ENCODE results near the gene SPCS3.
"Not testable (repeated sequence)": the region's sequence is repeated elsewhere in the genome, so short reads cannot be mapped to it uniquely, and the experiment has no call there.

The SPCS3 gene

GRCh38 chr4:176319704-176320339 is at the start of gene SPCS3:
Gene SPCS3 (plus strand): TSS chr4:176319966. CDS start chr4:176320077, 111 bp downstream.
- peak; percentile 95 for DNase-seq

DNA sequence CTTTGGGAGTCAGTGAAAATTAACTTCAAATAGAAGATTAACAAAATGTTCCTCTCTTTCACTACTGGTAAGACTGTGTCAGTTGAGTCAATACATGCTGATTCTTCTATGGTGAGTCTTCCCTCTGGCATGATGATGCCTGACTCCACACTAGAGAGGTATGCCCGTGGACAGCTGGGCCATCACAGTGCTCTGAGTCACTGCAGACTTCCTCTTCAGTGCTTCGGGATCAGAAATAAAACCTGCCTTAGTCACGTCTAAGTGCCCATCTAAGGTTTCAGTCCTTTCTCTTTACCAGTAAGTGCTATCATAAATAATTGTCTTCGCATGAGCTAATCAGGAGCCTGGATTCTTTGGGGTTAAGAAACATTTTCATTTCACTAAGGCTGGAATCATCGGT is 49.1 kb upstream of the SPCS3 start:
- no peak for DNase-seq

- DNase-seq: no peak
Observed at GRCh38 chr4:176271749-176272148, 48.0 kb upstream of the SPCS3 start.

GRCh38 chr4:176272799-176273198 is 47.0 kb upstream of the SPCS3 start:
- no peak for DNase-seq

- DNase-seq: no peak
Observed at GRCh38 chr4:176273736-176274135, 46.0 kb upstream of the SPCS3 start.

GRCh38 chr4:176274441-176274840 is 45.3 kb upstream of the SPCS3 start:
- DNase-seq: no peak

GRCh38 chr4:176276710-176277109 is 43.1 kb upstream of the SPCS3 start:
- no peak for DNase-seq

DNA sequence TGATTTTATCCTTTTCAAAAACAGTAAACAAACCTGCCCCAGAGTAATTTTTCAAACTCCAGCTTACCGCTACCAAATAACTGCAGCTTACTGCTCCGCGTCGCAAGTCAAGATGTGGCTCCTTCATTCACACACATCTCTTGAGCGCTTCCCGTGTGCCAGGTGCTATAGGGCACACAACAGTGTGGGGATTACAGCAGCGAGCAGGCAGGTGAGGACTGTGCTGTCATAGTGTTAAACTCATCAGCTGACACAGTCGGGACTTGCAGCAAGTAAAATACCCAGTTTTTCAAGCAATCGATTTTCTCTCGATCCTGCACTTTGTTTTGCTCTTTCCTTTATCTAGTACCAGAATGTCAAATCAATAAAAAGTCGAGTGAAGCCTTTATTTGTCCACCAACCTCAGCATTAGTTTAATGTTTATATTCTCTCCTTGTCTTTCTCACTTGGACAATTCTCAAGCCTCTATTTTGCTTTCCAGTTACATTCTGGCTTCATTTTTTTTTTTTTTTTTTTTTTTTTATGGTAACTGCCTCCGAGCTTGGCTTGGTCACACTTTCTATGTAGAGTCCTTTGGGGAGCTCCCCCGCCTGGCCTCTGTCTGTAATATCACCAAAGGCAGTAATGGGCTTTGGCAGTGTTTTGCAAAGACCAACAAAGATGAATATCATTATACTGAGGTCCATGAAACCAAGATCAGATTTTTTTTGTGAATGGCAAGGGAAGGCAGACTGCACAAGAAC is 42.4 kb upstream of the SPCS3 start:
- DNase-seq: peak; percentile 36

- not testable (repeated sequence) for DNase-seq
Observed at GRCh38 chr4:176279560-176279959, 40.2 kb upstream of the SPCS3 start.

DNA sequence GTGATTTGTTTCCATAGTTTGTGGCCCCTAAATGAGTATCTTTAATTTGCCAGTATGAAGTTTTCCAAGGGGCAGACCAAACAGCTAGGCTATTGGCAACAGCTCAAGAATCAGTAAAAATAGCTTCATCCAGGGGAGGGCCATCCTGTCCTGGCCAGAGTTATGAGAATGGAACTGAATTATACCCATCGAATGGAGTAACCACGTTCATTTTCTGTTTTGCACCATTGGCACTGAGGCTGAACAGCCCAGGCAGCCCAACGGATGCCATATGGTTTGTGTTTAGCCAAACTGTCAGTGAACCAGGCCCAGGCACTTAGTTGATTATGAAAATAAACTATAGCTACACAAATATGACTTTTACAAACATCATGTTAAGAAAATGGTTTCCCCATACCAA is 33.0 kb upstream of the SPCS3 start:
- no peak for DNase-seq

GRCh38 chr4:176287546-176287945 is 32.2 kb upstream of the SPCS3 start:
- no peak for DNase-seq

GRCh38 chr4:176288020-176288419 is 31.7 kb upstream of the SPCS3 start:
- no peak for DNase-seq

GRCh38 chr4:176289561-176289960 is 30.2 kb upstream of the SPCS3 start:
- DNase-seq: no peak

- DNase-seq: no peak
Observed at GRCh38 chr4:176290520-176290919, 29.2 kb upstream of the SPCS3 start.

DNA sequence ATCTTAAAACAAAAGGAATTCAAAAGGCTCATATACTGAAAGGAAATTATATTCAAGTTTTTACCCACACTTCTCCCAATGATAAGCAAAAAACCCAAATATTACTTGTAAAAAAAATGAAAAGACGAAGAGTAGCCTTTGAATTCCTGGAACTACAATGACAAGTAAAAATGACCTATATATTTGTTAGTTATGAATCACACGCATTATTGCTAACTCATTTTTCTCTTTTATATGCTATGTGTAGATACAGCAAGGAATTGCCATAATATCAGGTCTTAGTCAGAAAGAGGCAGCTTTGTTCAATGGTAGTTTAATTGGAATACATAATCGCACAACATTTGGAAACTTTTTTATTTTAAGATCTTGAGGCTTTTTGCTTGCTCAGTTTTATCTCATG is 28.0 kb upstream of the SPCS3 start:
- no peak for DNase-seq

DNA sequence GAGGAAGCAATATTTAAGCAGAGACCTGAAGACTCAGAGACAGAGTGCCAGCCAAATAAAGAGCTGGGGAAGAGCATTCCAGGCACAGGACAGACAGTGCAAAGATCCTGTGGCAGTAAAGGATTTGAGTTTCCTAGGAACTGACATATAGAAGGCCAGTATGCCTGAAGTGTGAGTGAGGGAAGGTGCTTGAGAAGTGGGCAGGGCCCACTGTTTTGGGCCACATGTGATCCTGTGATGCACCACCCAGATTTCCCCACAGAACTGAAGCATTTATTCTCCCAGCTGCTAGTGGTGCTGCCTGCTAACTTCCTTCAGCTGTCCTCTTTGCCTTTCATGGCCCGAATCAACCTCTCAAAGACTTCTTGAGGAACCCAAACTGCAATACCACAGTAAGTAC is 26.8 kb upstream of the SPCS3 start:
- no peak for DNase-seq

DNA sequence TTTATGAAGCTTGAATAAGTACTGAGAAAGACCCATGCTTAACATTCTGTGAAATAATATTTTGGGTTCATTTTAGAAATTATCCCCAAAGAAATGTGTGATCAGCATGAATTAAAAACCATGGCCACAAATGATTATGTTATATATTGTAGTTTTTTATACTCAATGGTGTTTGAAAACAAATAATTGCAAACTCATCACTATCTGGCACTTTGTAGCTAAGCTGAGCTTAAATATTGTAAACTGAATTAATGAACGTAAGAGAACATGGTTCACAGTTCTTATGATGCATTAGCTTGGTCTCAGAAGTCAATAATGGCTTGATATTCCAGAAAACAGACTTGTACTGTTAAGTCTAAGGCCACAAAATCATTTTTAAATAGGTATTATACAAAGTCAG is 26.1 kb upstream of the SPCS3 start:
- DNase-seq: no peak

GRCh38 chr4:176295907-176296306 is 23.9 kb upstream of the SPCS3 start:
- DNase-seq: not testable (repeated sequence)

DNA sequence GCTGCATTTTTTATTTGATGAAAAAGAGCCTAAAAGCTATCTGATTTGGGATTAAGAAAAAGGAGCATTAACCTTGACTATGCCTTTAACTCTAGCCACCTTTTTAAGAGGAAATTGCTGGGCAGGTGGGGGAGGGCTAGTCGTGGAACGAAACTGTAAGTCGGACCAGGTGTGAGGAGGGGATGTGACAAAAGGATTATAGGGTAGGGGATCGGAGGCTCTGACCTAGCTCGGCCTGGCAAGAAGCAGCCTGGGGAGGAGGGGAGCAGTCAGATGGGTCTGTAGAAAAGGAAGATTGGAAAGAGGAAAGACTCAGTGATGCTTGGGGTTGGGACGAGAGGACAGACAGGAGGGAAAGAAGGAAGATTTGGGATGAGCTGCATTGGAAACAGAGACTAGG is 21.1 kb upstream of the SPCS3 start:
- no peak for DNase-seq

DNA sequence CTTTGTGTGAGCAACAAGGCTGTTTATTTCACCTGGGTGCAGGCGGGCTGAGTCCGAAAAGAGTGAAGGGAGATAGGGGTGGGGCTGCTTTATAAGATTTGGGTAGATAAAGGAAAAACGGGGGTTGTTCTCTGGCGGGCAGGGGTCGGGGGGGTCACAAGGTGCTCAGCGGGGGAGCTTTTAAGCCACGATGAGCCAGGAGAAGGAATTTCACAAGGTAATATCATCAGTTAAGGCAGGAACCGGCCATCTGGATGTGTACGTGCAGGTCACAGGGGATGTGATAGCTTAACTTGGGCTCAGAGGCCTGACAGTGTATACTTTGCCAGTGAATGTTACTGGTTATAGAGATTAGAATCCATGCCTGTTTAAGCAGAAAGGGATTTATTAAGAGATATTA is 19.7 kb upstream of the SPCS3 start:
- no peak for DNase-seq

DNA sequence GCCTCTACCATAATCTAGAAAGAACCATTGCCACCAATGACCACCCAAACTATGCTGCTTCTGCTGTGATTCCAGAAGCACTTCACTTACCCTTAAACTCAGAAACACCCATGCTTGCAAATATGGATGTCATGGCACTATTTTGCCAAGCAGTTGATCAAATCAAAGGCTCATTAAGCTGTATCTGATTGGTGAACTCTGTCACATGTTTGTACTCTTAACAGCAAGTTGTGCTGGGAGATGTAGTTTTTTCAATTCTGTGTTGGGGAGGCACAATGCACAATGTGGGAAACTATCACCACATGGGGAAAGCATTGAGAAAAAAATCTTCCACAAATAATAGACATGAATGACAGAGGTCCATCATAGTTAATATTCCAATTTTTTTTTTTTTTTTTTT is 19.2 kb upstream of the SPCS3 start:
- DNase-seq: no peak

- no peak for DNase-seq
Observed at GRCh38 chr4:176302283-176303275, 17.2 kb upstream of the SPCS3 start.

DNA sequence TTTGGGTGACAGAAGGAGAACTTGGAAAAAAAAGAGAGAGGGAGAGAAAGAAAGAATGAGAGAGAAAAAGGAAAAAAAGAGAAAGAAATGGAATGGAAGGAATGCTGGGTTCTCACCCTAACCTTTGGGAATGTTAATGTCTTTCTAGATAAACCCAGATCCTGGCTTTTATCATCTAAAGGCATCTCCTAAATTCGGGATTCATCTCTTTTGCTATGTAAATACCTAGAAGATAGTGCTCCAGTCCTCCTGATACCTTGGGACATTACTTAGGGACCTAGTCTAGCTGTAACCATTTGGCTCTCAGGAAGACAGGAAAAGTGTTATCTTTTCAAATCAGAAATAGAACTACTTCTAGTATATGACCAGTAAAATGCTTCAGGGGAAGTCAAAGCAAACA is 15.8 kb upstream of the SPCS3 start:
- no peak for DNase-seq
